GM21619 (cell line): Measurements from ENCODE around the gene SH3GLB2.
A peak's percentile ranks its signal among the peaks of the same experiment; 100 is the strongest.
"Not testable (repeated sequence)": the region's sequence is repeated elsewhere in the genome, so short reads cannot be mapped to it uniquely, and the experiment has no call there.

Experiments
- ATAC-seq: cut with Tn5 transposase; IDR thresholded peaks from one replicate; pipeline ENCODE4 v1.9.1; 2021; ENCODE audit not compliant: unreplicated experiment

SH3GLB2 gene

DNA sequence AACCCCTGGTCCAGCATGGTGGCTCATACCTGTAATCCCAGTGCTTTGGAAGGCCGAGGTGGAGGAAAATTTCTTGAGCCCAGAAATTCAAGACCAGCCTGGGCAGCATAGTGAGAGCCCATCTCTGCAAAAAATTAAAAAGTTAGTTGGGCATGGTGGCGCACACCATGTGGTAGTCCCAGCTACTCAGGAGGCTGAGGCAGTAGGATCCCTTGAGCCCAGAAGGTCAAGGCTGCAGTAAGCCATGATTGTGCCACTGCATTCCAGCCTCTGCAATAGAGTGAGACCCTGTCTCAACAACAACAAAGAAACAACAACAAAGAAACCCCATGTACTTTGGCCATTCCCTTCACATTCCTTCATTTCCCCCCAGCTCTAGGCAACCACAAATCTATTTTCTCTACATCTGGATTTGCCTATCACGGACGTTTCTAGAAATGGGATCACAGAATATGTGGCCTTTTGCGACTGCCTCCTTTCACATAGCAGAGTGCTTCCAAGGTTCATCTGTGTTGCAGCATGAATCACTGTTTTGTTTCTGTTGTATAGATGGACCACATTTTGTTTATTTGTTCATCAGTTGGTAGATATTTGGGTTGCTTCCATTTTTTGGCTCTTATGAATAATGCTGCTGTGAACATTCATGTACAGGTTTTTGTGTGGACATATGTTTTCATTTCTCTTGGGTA lies 26.2 kb upstream of the SH3GLB2 start:
- ATAC-seq: no peak

DNA sequence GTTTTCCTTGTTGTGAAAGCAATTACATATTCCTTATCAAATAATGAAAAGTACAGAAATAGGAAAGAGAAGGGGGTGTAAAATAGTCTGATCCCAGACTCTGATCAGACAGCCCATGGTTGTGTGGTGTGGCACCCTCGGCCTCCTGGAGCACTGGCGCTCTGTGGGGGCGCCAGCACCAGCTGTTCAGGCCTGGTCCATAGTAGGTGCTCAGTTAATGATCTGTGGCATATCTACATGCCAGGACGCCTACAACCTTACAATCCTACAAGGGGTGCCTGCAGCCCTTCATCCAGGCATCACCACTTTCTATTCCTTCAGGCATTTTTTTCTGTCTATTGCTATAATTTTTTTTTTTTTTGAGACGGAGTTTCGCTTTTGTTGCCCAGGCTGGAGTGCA lies 24.9 kb upstream of the SH3GLB2 start:
- no peak for ATAC-seq

GRCh38 chr9:129052592-129052991 lies 24.5 kb upstream of the SH3GLB2 start:
- ATAC-seq: no peak

DNA sequence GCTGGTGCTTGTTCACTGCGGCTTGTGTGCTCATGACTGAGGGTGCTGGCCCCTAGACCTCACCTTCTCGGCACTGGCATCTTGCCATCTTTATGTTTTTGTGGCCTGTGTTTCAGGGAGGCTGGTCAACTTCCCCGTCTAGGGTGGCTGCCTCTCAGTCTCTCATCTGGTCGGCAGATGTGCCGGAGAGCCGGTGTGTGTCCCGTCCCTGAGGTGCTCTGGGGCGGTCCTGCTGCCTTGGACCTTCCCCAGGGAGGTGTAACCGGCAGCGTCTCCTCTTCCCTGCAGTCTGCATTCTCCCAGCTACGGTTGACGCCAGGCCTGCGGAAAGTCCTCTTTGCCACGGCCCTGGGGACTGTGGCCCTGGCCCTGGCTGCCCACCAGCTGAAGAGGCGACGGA lies 13.9 kb upstream of the SH3GLB2 start:
- ATAC-seq: no peak

- ATAC-seq: no peak
Observed at GRCh38 chr9:129040113-129040643, 12.0 kb upstream of the SH3GLB2 start.

- ATAC-seq: no peak
Observed at GRCh38 chr9:129038109-129038852, 10.2 kb upstream of the SH3GLB2 start.

- ATAC-seq: no peak
Observed at GRCh38 chr9:129037767-129038098, 9.6 kb upstream of the SH3GLB2 start.

DNA sequence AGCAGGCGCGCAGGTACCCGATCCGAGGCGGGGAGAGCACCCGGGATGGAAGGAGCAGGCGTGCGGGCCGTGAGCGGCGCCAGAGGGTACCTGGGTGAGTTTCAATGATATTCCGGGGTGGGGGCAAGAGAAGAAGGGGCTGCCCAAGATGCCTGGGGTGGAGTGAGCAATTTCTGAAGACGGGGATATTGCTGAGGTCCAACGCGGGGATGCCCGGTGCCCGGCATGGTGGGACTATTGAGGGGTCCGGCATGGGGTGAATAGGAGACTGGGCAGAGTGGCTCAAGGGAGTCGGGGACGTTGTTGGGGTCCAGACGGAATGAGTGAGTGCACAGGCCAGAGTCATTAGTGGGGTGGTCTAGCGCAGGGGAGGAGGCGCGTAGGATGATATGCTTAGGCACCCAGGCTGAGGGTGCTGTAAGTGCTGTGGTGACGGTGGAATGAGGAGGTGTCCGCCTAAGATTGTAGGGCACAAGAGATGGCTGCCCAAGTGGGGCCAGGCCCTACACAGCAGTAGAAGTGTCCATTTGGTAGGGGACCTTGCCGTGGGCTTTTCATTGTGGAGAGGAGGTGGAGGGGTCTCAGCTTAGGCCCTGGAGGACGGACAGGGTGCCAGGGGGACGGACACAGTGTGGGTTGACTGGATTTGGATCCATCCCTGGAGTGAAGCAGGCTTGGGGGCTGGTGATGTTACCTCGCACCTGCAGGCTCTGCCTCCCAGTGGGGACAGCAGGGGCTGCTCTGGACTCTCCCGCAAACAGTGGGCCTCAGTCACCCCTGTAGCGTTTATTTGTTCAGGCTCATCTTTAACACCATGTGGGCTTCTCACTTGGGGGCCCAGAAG lies 9.0 kb upstream of the SH3GLB2 start:
- ATAC-seq: no peak

DNA sequence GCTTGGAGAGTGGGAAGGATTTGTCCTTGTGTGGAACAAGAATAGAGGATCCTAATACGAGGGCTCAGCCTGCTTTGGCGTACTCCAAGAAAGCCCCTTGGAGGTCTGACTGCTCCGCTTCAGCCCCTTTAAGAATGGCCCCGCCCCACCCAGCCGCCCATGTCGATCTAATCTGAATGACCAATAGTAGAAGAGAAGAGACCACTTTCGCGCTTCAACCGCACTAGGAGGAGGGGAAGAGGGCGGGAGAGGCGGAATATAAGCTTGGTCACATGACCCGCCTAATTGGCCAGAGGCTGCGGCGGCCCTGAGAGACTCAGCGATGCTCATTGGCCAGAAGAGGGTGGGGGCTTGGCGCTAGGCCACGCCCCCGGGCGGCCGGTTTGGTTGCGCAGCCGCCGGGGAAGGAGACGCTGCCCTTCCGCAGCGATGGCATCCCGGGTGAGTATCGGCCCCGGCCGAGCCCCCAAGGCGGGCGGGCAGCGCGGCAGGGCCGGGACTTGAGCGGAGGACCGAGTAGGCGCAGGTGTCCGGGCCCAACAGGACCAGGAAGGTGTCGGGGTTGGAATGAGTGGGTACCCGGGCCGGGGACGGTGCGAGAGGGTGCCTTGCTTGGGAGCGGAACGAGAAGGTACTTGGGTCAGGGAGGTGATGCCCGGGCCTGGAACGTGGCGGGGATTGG lies 8.3 kb upstream of the SH3GLB2 start, which contains the start of gene MIGA2:
Gene MIGA2, plus strand, starts transcription at position 386 of the 682 bp plus-strand sequence. CDS start 3,969 bp downstream, outside the sequence.
- peak; percentile 93 for ATAC-seq

DNA sequence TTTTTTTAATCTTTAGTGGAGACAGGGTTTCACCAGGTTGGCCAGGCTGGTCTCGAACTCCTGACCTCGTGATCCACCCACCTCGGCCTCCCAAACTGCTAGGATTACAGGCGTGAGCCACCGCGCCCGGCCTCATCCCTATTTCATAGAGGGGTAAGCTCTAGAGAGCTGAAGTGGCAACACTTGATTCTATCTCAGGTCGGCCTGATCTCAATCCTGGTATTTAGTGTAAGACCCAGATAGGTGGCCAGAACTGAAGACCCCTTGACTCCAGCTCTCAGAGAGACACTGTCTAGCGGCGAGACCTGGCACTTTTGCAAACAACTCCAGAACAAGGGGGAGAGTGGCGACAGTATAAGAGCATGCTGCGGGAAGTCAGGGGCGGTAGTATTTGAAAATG lies 7.7 kb upstream of the SH3GLB2 start:
- ATAC-seq: not testable (repeated sequence)

- ATAC-seq: no peak
Observed at GRCh38 chr9:129033216-129033615, 5.1 kb upstream of the SH3GLB2 start.

DNA sequence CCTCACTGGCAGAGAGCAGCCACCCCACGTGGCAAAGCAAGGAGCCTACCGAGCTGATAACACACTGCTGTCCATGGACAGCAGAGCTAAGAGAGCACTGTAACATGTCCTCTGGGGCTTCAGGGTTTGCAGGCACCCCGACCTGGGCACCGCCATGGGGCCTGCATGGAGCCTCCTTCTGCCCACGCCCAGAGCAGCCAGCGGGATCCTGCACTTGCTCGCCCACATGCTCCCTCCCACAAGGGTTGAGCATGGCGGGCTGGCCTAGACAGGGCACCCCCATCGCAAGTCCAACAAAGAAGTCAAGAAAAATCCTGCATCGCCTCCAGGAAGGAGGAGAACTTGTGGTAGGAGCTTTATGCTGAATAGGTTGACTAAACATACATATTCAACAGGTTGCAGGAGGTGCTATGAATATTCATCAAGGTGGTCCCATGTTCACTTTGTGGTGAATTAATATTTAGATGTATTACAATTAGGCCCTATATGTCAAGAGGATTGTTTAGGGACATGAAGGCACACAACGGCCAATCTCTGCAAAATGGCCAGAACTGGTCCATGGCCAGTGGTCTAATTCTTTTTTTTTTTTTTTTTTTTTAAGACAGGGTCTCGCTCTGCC lies 4.5 kb upstream of the SH3GLB2 start:
- no peak for ATAC-seq

DNA sequence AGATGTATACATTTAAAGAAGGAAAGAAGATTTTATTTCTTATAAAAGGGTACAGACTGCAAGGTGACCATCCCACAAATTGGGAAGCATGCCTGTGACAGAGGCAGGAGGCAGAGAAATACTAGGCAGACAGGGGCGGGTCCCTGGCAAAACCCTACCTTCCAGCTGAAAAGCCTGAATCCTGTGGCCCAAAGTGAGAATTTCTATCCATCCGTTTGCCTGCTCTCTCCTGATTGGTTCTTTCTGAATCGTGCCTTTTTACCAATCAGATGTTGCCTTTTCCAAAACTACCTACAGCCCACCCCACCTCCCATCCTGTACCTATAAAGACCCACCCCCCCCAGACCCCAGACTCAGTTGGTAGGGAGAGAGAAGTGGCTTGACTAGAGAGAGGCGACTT lies 3.4 kb upstream of the SH3GLB2 start:
- no peak for ATAC-seq

DNA sequence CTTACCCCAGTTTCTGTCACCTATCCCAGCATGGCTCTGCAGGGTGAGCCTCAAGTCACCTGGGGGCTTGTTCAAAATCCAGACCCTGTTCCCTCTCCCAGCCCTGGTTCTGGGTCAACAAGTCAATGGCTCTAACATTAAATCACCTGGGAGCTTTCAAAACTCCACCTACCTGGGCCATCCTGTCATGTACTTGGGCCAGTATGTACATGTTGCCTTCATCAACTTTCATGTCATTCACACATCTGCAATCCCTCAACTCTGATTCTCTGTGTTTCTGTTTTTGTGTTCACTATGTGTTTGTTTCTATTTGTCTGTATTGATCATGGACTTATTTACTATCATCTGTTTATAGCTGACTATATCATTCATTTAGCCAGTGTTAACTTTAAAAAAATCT lies 2.1 kb upstream of the SH3GLB2 start:
- ATAC-seq: no peak

GRCh38 chr9:129027685-129028191 lies 393 bp downstream of the SH3GLB2 start:
- ATAC-seq: peak; percentile 45

GRCh38 chr9:129027224-129027684 lies 877 bp downstream of the SH3GLB2 start:
- ATAC-seq: no peak

GRCh38 chr9:129026442-129027223 lies 1.5 kb downstream of the SH3GLB2 start:
- ATAC-seq: no peak

DNA sequence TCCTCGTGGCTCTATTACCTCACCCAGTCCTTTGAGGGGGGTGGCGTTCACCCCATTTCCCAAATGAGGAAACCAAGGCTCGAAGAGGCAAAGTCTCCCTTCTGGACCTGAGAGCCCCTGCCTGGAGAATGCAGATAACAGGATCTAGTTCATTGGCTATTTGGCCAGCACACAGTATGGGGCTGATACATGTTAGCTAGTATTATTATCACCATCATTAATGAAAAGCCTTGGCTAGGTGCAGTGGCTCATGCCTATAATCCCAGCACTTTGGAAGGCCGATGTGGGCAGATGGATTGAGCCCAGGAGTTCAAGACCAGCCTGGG lies 4.3 kb downstream of the SH3GLB2 start:
- ATAC-seq: no peak
